B cell (primary cell): Measurements from ENCODE around the gene LYAR. TPM values are rescaled to one million over a fixed set of nuclear protein-coding genes. Genes with fewer than 3 reads are reported as not detected.

Experiments
- ATAC-seq: fragments of 200-7000 bp; cut with Tn5 transposase; one replicate; pipeline ENCODE4 v1.10.0; 2021; ENCODE audit warnings: low read depth, mild to moderate bottlenecking, moderate number of reproducible peaks, moderate library complexity
- CTCF ChIA-PET: fragments of 350-600 bp; sonication (Branson Sonifier 250); formaldehyde crosslinking; loops from one replicate; lab custom pipeline; 2021; ENCODE audit warnings: antibody characterized with exemption, inconsistent platforms; lab: Charles Lee
- POLR2A ChIA-PET: fragments of 350-600 bp; sonication (Branson Sonifier 250); formaldehyde crosslinking; loops from one replicate; lab custom pipeline; 2021; ENCODE audit warnings: antibody characterized with exemption; lab: Charles Lee
- DNase-seq: peaks from one replicate; pipeline ENCODE4 v3.0.0; 2013
- H2AFZ ChIP-seq: 2 replicates; pipeline ENCODE4 v1.6.1; 2012; ENCODE audit warnings: mild to moderate bottlenecking, low read depth, low read length; ENCODE audit not compliant: insufficient read depth, poor library complexity, severe bottlenecking
- H3K27ac ChIP-seq, 2 donors: 1 replicate in 1 of 2; 2 replicates in 1 of 2; pipeline ENCODE4 v1.5.1; 2012 to 2013; ENCODE audit warnings: low read length in 2 of 2, mild to moderate bottlenecking in 2 of 2, moderate library complexity in 1 of 2
- H3K27me3 ChIP-seq, 4 experiments: fragments of 200-600 bp in 1 of 4; sonication (generic) in 1 of 4; replicated peaks in 1 of 4; 1 replicate in 2 of 4; 2 replicates in 2 of 4; pipeline versions ENCODE4 v1.6.1 to v1.7.0; 2013 to 2016; ENCODE audit warnings: low read length in 3 of 4, mild to moderate bottlenecking in 2 of 4, mixed read lengths in 1 of 4, moderate library complexity in 1 of 4; ENCODE audit not compliant: insufficient read depth in 4 of 4, control insufficient read depth in 3 of 4; ENCODE audit errors: control extremely low read depth in 1 of 4
- H3K36me3 ChIP-seq, 2 experiments: replicated peaks in 1 of 2; 1 replicate in 1 of 2; 2 replicates in 1 of 2; pipeline versions ENCODE4 v1.6.1 to v1.7.1; 2013; ENCODE audit warnings: low read length in 1 of 2; ENCODE audit not compliant: insufficient read depth in 2 of 2, control insufficient read depth in 1 of 2; ENCODE audit errors: control extremely low read depth in 1 of 2, extremely low read depth in 1 of 2
- H3K4me1 ChIP-seq, 2 donors: fragments of 200-600 bp in 1 of 2; sonication (generic) in 1 of 2; 1 replicate in 1 of 2; 2 replicates in 1 of 2; pipeline versions ENCODE4 v1.5.1 to v1.6.1; 2013 to 2017; ENCODE audit warnings: low read length in 2 of 2; ENCODE audit not compliant: control insufficient read depth in 2 of 2, insufficient read depth in 2 of 2
- H3K4me2 ChIP-seq: replicated peaks from 2 replicates; pipeline ENCODE3; 2012; ENCODE audit warnings: mild to moderate bottlenecking, low read depth, low read length; ENCODE audit not compliant: poor library complexity, severe bottlenecking
- H3K4me3 ChIP-seq, 5 experiments: fragments of 200-600 bp in 1 of 5; sonication (generic) in 1 of 5; 1 replicate in 3 of 5; 2 replicates in 2 of 5; pipeline versions ENCODE4 v1.5.1 to v1.7.0; 2011 to 2016; ENCODE audit warnings: low read length in 4 of 5, mild to moderate bottlenecking in 4 of 5, low read depth in 2 of 5, control low read depth in 1 of 5, moderate library complexity in 1 of 5; ENCODE audit not compliant: insufficient read depth in 1 of 5; ENCODE audit errors: control extremely low read depth in 1 of 5, extremely low read depth in 1 of 5
- H3K79me2 ChIP-seq: fragments of 200-600 bp; sonication (generic); one replicate; pipeline ENCODE4 v1.6.0; 2016; ENCODE audit warnings: low read length; ENCODE audit not compliant: control insufficient read depth, insufficient read depth
- H3K9ac ChIP-seq: fragments of 200-600 bp; sonication (generic); 2 replicates; pipeline ENCODE4 v1.6.1; 2017; ENCODE audit warnings: mild to moderate bottlenecking, low read length, moderate library complexity
- H3K9me3 ChIP-seq, 3 donors: one replicate each; pipeline versions ENCODE4 v1.6.1 to v1.7.1; 2013; ENCODE audit warnings: low read length in 2 of 3; ENCODE audit not compliant: control insufficient read depth in 2 of 3, insufficient read depth in 1 of 3; ENCODE audit errors: control extremely low read depth in 1 of 3
- H4K20me1 ChIP-seq: 2 replicates; pipeline ENCODE4 v1.6.0; 2012; ENCODE audit warnings: mild to moderate bottlenecking, low read length; ENCODE audit not compliant: insufficient read depth, control insufficient read depth, poor library complexity, severe bottlenecking
- H3K27ac Mint-ChIP-seq: one replicate; pipeline ENCODE4 v1.8.0; 2021; ENCODE audit warnings: mixed read lengths
- H3K27me3 Mint-ChIP-seq: one replicate; pipeline ENCODE4 v1.8.0; 2021; ENCODE audit warnings: mixed read lengths
- H3K4me1 Mint-ChIP-seq: one replicate; pipeline ENCODE4 v1.8.0; 2021; ENCODE audit warnings: mixed read lengths
- H3K4me3 Mint-ChIP-seq: one replicate; pipeline ENCODE4 v1.8.0; 2021; ENCODE audit warnings: mixed read lengths
- H3K9me3 Mint-ChIP-seq: one replicate; pipeline ENCODE4 v1.8.0; 2022; ENCODE audit warnings: mixed read lengths; ENCODE audit not compliant: insufficient read depth
- CTCF ChIP-seq: fragments of 200-600 bp; IDR thresholded peaks from one replicate; pipeline ENCODE4 v1.8.0; 2022; ENCODE audit warnings: antibody characterized with exemption, mild to moderate bottlenecking
- EZH2 ChIP-seq: IDR thresholded peaks from 2 replicates; pipeline ENCODE4 v1.6.1; 2012; ENCODE audit warnings: borderline replicate concordance, low read depth, mild to moderate bottlenecking, moderate library complexity, low read length; ENCODE audit not compliant: insufficient read depth, poor library complexity, severe bottlenecking
- WGBS: methylation state at CpG from one replicate; pipeline ENCODE4 v1.1.5; 2013; ENCODE audit warnings: missing lambda C conversion rate; ENCODE audit not compliant: insufficient coverage; 5-methylcytosine and 5-hydroxymethylcytosine counted together
- intact Hi-C: fragments of 100-400 bp; cut with micrococcal nuclease; formaldehyde crosslinking; loops from one replicate; pipeline ENCODE4 v1.10.0; 2022
- polyA plus RNA-seq: library from polyadenylated mRNA; depleted of rRNA; stranded (reverse); fragments of >200 nt; gene quantifications from 2 replicates; pipeline ENCODE4 v1.2.3, GENCODE V29; 2012
- total RNA-seq, 2 donors: library from RNA; stranded (reverse); fragments of 120-200 nt in 1 of 2; gene quantifications; 1 replicate in 1 of 2; 2 replicates in 1 of 2; pipeline versions ENCODE4 v1.2.3 to v1.2.4, GENCODE V29; 2013 to 2022

Gene LYAR
- total and polyA plus RNA-seq, 2 donors (not counting 1 experiment from before 2014, with no cell fraction given), result 3.0 to 11.5 TPM

GRCh38 chr4:4268776-4269175 lies 21.2 kb downstream of the LYAR start:
- no peaks in the 10 kb centered on the region for H3K27me3 ChIP-seq
- Mint-ChIP-seq H3K27ac (no peak overlapping the region), H3K4me3 (no peak overlapping the region), H3K4me1 (no peaks in the 10 kb centered on the region), H3K27me3 (no peaks in the 10 kb centered on the region), H3K9me3 (no peaks in the 10 kb centered on the region)
- no peak overlapping the region for H3K9ac ChIP-seq
- no peak for TF ChIP-seq EZH2
- TF ChIP-seq CTCF, result no peak
- ATAC-seq (no peak), DNase-seq (no peak)
- H3K4me1 ChIP-seq, result no peaks in the 10 kb centered on the region
- WGBS, result 80% methylated on average over 1 of the region's 1 CpG
- ChIA-PET POLR2A (no interaction called here), CTCF (no interaction called here)
- H3K9me3 ChIP-seq, result no peaks in the 10 kb centered on the region
- H3K4me3 ChIP-seq, result no peak overlapping the region
- H4K20me1 ChIP-seq, result no peaks in the 10 kb centered on the region
- no peak overlapping the region for H2AFZ ChIP-seq
- H3K4me2 ChIP-seq, result no peak overlapping the region
- H3K27ac ChIP-seq, result no peak overlapping the region
- peaks cover 0 to 31% of the 10 kb centered on the region in 2 experiments for H3K36me3 ChIP-seq
- intact Hi-C loops, result no loop called here
- no peaks in the 10 kb centered on the region for H3K79me2 ChIP-seq

- H3K27me3 ChIP-seq, result no peaks in the 10 kb centered on the region
- intact Hi-C loops, result no loop called here
- H3K9me3 ChIP-seq, result no peaks in the 10 kb centered on the region
- H3K27ac ChIP-seq, result no peak overlapping the region
- no peaks in the 10 kb centered on the region for H3K79me2 ChIP-seq
- no peak for DNase-seq
- no peak for TF ChIP-seq CTCF
- no peak for TF ChIP-seq EZH2
- H3K4me3 ChIP-seq, result no peak overlapping the region
- no peaks in the 10 kb centered on the region for H3K4me1 ChIP-seq
- CTCF ChIA-PET, result interaction anchor here (0.8 kb wide), 1 partner anchor 9 kb away, joined by 3 read pairs; no protein-coding TSS in a partner anchor
- no peak overlapping the region for H2AFZ ChIP-seq
- H3K4me1 Mint-ChIP-seq, result no peaks in the 10 kb centered on the region
- POLR2A ChIA-PET, result no interaction called here
- peaks cover 0 to 24% of the 10 kb centered on the region in 2 experiments for H3K36me3 ChIP-seq
- no peak overlapping the region for H3K4me2 ChIP-seq
- no CpG with 5 or more reads among the region's 5 CpGs for WGBS
- H4K20me1 ChIP-seq, result no peaks in the 10 kb centered on the region
- H3K27me3 Mint-ChIP-seq, result peaks cover 5% of the 10 kb centered on the region
- ATAC-seq, result no peak
- H3K27ac Mint-ChIP-seq, result no peak overlapping the region
- H3K9ac ChIP-seq, result no peak overlapping the region
- no peaks in the 10 kb centered on the region for H3K9me3 Mint-ChIP-seq
- H3K4me3 Mint-ChIP-seq, result no peak overlapping the region
These were observed 22.0 kb downstream of the LYAR start for GRCh38 chr4:4267981-4268380.
